ELF-1 (cell line): Measurements from ENCODE around the gene IQGAP1.

ENCODE experiments used
- DNase-seq: peaks from one replicate; pipeline ENCODE4 v3.0.0-alpha.2; 2016; ENCODE audit warnings: low read depth, low spot score

The IQGAP1 gene

DNA sequence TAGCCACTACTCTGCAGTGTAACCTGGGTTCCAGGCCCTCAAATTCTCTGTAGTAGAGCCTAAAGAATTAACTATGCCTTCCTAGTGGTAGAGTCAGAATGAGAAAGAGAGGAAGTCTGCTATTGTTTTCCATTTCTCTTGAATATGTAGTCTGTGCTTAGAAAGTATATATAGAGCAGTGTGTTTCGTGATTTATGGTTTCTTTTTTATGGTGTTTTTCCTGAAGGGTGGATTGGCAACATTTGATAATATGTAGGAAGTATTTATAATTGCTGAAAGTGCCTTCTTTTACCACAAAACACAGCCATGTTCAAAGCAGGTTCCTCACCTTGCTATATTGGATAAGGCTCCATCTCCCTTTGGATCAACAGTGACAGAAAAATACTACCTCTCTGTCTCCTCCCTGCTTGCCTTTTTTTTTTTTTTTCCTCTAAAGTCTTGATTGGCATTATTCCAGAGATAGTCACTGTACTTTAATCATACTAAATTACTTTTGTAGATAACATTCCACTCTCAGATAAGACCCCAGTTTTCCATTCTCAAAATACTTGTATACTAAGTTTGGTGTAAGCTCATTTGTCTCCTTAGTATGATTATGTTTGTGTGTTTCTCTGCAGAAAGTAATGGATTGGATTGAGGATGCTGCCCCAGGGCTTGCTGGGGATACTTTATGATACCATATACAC is 47.8 kb downstream of the IQGAP1 start:
- no peak for DNase-seq

GRCh38 chr15:90436952-90437351 is 48.9 kb downstream of the IQGAP1 start:
- no peak for DNase-seq

DNA sequence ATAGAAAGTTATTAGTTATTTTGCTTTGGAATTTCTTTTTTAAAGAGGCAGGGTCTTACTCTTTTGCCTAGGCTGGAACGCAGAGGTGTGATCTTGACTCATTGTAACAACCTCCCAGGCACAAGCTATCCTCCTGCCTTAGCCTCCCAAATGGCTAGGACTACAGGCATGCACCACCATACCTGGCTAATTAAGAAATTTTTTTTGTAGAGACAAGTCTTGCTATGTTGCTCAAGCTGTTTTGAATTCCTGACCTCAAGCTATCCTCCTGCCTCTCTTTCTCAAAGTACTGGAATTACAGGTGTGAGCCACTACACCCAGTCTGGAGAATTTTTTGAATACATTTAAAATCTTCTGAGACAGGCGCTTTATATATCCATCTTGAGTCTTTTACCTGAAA is 49.5 kb downstream of the IQGAP1 start:
- no peak for DNase-seq

DNA sequence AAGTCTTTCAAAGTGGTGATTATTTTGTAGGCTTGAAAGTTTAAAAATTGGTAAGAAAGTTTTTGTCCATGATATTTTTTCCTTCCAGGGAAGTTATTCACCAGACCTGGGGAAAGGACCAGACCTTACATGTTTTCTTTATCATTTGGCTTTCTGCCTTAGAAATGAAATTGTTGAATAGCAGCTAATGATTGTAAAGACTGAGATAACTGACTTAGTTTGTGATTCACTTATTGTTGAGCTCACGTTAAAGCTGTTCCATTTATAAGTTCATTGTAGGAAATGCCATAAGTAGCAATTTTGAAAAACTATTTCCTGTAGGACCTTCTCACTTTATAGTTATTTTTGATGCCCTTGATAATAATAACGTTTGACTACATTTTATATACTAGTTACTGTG is 51.9 kb downstream of the IQGAP1 start:
- DNase-seq = no peak

GRCh38 chr15:90441027-90441426 is 53.0 kb downstream of the IQGAP1 start:
- DNase-seq = no peak

DNA sequence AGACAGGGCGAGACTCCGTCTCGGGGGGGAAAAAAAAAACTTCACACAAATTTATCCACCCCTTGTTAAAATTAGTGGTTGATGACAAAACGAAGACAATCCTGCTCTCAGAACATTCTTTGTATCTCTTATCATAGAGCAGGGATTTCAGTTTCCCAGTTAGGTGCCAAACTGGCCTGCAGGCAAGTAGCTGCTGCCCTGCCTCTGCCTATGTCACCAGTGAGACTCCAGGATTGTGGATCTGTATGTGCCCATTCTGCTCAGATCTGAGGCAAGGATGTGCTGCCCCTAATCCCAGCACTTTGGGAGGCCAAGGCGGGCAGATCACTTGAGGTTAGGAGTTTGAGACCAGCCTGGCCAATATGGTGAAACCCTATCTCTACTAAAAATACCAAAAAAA is 54.4 kb downstream of the IQGAP1 start:
- no peak for DNase-seq

DNA sequence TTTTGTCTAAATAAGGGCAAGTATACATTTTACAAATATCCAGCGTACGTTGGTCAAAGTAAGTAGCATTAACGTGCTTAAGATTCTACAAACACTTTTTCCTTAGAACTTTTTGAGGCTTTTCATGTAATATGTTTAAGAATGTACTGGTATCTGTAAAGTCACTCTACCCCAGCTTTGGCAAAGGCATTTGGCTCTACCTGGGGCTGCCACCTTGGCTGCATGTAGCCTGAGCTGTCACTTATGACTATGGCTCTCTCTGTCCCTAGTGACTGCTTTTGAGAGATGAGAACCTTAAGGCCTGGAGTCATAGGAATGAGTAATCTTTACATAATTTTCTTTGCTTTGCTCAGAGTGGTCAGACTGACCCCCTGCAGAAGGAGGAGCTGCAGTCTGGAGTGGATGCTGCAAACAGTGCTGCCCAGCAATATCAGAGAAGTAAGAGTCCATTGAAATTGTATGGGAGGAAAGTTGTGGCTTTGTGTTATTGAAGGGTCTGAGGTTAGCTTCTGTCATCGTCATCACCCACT is 61.2 kb downstream of the IQGAP1 start:
- no peak for DNase-seq

- peak; percentile 65 for DNase-seq
Measured at GRCh38 chr15:90451053-90451850, 63.2 kb downstream of the IQGAP1 start.

DNA sequence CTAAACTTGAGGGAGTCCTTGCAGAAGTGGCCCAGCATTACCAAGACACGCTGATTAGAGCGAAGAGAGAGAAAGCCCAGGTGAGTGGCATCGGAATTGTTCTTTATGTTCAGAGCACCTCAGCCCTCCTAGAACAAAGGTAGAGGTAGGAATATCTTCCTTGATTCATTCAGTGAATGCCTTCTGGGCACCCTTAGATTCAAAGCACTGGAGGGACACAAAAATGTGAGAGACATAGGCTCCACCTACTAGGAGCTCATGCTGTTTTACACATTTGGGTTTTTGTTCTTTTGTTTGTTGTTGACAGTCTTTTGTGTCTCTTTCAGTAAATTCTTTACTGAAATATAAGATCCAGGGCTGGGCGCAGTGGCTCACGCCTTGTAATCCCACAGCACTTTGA is 68.2 kb downstream of the IQGAP1 start:
- peak; percentile 57 for DNase-seq

- DNase-seq = no peak
Measured at GRCh38 chr15:90458061-90458460, 70.0 kb downstream of the IQGAP1 start.

GRCh38 chr15:90459368-90459767 is 71.3 kb downstream of the IQGAP1 start:
- DNase-seq = no peak

DNA sequence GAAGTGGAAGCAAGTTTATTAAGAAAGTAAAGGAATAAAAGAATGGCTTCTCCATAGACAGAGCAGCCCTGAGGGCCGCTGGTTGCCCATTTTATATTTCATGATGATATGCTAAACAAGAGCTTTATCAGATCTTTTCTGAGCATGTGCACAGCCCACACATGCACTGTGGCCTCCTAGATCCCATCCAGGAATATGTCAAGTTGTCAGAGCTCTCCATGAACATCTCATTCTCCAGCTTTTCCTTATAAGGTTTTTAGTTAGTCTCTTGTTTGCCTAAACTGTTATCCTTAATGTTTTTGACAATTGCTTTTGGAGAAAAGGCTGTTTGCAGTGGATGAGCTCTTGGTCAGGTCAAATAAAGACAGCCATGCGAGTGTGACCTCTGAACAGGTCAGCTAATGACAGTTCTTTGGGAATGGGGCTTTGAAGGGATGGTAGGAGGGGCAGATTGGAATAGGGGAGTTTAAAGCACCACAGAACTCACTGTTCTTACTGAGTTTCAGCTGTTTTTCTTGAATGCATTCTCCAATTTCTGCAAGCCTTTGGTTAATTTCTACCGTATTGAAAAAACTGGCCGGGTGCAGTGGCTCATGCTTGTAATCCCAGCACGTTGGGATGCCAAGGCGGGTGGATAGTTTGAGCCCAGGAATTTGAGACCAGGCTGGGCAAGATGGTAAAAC is 72.2 kb downstream of the IQGAP1 start:
- DNase-seq = no peak

DNA sequence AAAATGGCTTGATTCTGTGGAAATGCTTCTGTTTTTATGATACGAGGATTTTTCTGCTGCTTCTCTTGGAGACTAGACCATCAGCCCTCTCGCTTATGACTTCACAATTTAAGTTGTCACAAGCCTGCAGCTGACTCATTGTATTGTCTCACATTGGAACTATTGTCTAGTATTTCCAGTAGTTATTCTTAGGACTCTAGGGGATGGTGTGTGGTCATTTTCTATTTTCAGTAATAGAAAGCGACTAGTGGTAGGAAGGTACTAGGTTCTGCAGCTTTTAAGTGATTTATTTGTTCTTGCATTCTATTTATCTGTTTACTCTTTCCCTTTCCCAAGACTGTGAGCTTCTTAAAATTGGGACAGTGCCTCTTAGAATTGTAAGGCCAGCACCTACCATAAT is 75.3 kb downstream of the IQGAP1 start:
- DNase-seq = no peak

DNA sequence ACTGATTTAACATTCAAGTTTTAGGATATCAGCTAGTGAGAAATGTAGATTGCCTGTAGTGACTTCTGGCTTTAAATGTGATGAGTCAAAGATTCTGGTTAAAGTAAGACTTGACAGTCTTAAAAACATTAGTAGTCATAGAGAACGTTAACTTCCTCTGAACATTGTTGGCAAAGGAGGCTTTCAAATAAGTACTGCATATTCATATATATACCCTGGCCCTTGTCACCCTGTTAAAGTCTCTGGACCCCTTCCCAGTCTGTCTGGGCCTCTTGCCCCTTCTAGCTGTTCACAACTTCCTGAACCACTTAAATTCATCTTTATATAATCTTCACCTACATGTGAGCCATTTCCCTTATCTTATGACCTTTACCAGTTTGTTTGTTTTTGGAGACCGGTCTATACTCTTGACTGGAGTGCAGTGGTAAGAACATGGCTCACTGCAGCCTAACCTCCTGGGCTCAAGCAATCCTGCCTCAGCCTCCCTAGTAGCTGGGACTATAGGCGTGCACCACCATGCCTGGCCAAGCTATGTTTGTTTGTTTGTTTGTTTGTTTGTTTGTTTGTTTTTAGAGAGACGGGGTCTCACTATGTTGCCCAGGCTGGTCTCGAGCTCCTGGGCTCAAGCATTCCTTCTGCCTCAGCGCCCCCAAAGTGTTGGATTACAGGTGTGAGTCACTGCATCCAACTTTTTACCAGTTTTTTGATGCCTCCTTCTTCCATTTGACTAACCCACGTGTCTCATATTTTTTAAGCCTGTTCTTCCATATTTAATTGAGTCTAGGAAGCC is 77.3 kb downstream of the IQGAP1 start:
- no peak for DNase-seq

DNA sequence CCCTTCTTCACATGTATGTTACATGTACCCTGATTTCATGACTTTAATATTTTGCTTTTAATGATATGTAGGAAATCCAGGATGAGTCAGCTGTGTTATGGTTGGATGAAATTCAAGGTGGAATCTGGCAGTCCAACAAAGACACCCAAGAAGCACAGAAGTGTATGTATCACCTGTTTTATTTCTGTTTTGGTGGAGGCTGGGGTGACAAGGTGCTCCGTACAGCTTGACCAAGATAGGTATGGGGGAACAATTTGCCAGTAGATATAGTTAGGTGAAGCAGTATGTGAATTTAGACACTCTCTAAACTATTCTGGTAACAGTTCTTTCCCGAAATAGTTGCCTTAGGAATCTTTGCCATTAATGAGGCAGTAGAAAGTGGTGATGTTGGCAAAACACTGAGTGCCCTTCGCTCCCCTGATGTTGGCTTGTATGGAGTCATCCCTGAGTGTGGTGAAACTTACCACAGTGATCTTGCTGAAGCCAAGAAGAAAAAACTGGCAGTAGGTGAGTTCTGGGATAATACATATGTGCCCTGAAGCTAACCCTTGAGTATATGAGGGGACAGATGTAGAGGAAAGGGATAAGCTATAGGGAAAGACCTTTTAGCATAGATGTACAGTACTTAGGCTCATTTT is 78.0 kb downstream of the IQGAP1 start:
- no peak for DNase-seq

DNA sequence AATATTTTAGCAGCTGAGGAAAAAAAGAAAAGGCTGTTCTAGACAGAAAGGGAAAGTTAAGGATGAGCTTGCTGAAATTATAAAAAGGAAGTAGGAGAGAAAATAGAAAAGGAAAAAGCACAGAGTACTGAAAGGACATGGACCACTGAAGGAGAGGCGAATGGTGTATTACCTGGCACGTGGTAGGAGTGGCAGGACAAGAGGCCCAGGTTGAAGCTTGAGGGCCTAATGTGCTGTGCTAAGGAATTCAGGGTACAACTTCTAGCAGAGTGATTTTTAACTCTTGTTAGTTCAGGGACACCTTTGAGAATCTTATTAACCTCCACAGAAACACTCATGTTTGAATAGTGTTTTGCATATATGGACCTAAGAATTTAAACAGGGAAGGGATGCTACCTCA is 81.7 kb downstream of the IQGAP1 start:
- DNase-seq = no peak

GRCh38 chr15:90470453-90470852 is 82.4 kb downstream of the IQGAP1 start:
- DNase-seq = no peak

- DNase-seq = no peak
Measured at GRCh38 chr15:90471126-90471525, 83.1 kb downstream of the IQGAP1 start.

DNA sequence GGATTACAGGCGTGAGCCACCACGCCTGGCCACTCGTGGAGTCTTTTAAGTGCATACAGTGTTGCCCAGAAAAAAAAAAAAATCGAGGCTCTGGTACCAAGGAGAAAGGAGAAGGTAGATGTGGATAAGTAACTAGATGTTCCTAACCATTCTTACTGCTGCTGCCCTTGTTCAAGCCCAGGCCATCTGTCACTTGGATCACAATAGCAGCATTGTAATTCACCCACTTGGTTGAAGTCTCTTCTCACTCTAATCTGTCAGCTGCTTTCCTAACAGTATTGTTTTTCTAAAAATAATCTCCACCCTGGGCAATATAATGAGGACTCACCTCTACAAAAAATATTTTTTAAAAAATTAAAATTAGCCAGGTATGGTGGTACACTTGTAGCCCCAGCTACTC is 83.7 kb downstream of the IQGAP1 start:
- DNase-seq = no peak

DNA sequence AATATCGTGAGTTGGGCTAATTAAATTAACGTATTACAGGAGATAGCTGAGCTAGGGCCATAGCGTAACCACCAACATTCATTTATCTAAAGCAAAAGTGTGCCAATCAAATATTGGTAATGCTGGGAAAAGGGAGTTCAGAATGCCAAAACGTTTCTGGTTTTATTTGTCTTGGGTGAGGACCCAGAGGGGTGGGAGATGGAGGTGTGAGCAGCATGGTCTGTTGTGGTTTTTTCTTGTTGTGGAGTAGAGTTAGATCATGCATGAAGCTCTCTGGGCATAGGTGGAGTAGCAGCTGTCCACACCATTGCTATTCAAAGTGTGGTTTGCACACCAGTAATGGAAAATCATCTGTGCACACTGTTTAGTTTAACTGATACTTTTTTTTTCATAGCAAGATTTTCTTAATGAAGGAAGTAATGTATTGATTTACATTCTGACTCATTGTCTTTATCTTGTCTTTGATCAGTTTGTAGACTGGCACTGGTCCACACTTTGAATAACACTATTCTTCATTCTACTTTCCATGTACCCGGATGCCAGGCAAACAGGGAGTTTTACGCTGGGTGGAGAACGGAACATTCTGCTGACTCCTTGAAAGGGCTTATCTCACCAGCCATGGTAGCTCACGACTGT is 90.9 kb downstream of the IQGAP1 start:
- DNase-seq = no peak

- DNase-seq = peak; percentile 38
Measured at GRCh38 chr15:90479656-90480055, 91.6 kb downstream of the IQGAP1 start.
